Gastroesophageal sphincter (tissue), 4 donors: ENCODE results near the gene GOT1. TPM values are rescaled to one million over a fixed set of nuclear protein-coding genes. Genes with fewer than 3 reads are reported as not detected.

Experiments
- ATAC-seq: fragments of 150-250 bp; one replicate; pipeline ENCODE4 v1.9.1; 2016; ENCODE audit warnings: mild to moderate bottlenecking, moderate library complexity
- H3K27ac ChIP-seq, 4 donors: fragments of 200-600 bp; sonication (generic) in 3 of 4; 1 replicate in 3 of 4; 2 replicates in 1 of 4; pipeline ENCODE4 v1.5.1; 2016 to 2019
- H3K27me3 ChIP-seq: fragments of 200-600 bp; sonication (generic); one replicate; pipeline ENCODE4 v1.5.1; 2019
- H3K36me3 ChIP-seq, 2 donors: fragments of 200-600 bp; sonication (generic); one replicate each; pipeline ENCODE4 v1.5.1; 2019; ENCODE audit warnings: control low read depth in 1 of 2
- H3K4me1 ChIP-seq, 3 donors: fragments of 200-600 bp; sonication (generic); 1 replicate in 2 of 3; 2 replicates in 1 of 3; pipeline ENCODE4 v1.5.1; 2016 to 2019; ENCODE audit warnings: control low read depth in 2 of 3
- H3K4me3 ChIP-seq, 2 donors: fragments of 200-600 bp; sonication (generic); one replicate each; pipeline ENCODE4 v1.5.1; 2019; ENCODE audit warnings: mild to moderate bottlenecking in 1 of 2, moderate library complexity in 1 of 2
- H3K9me3 ChIP-seq, 3 donors: fragments of 200-600 bp; sonication (generic); one replicate each; pipeline ENCODE4 v1.5.1; 2017 to 2019; ENCODE audit warnings: control low read depth in 2 of 3
- EP300 ChIP-seq: sonication (generic); formaldehyde crosslinking; IDR thresholded peaks from one replicate; pipeline ENCODE4 v1.6.1; 2017; ENCODE audit warnings: antibody characterized with exemption, mild to moderate bottlenecking
- POLR2A ChIP-seq, 2 donors: fragments of 450-650 bp; IDR thresholded peaks; one replicate each; pipeline ENCODE4 v1.6.1; 2017; ENCODE audit warnings: antibody characterized with exemption in 2 of 2, mild to moderate bottlenecking in 2 of 2, moderate library complexity in 1 of 2
- POLR2AphosphoS5 ChIP-seq: sonication (generic); formaldehyde crosslinking; IDR thresholded peaks from one replicate; pipeline ENCODE4 v1.6.1; 2017; ENCODE audit warnings: antibody characterized with exemption
- WGBS, 2 donors: methylation state at CpG; one replicate each; pipeline ENCODE4 v1.1.5; 2018; ENCODE audit warnings: low coverage in 1 of 2; 5-methylcytosine and 5-hydroxymethylcytosine counted together
- total RNA-seq, 4 donors: library from RNA; depleted of rRNA; stranded (reverse); fragments of >200 nt; gene quantifications; one replicate each; pipeline ENCODE4 v1.1.0, GENCODE V29; 2016
- TF ChIP-seq, protein P1 (sequence below), 4 experiments: fragments of 200-600 bp in 2 of 4; fragments of 450-650 bp in 2 of 4; sonication (generic) in 1 of 4; IDR thresholded peaks; one replicate each; pipeline ENCODE4 v1.5.1; 2017 to 2019; ENCODE audit warnings: antibody characterized with exemption in 4 of 4, mild to moderate bottlenecking in 2 of 4, moderate library complexity in 2 of 4

Gene GOT1
- total RNA-seq, 4 donors from 2014 or later = 15.8 to 32.2 (median 23.2) TPM

DNA sequence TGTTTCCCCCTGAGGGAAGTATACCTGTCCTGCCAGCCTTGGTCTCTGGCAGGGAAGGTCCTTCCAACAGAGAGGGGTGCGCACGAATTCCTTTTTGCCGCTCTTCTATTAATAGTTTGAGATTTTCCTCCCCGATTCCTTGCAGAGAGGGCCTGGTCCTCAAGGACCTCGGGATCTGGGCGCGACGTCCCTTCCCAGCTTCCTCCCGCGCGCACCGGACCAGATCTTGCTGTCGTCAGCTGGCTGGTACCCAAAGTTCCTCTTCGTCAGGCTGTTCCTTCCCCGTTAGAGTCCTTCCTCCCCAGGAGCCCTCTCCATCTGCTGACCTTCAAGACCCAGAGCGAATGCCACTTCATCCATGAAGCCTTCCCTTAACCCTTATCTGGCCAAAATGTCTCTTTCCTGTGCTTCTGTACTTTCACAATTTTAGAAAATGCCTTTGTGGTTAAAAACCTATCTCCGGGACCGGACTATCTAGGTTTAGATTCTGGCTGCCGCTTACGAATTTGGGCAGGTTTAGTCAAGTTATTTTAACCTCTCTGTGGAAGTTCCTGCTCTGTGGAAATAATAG lies 851 bp upstream of the GOT1 start:
- peak overlapping the region; percentile 88 to 99 (median 96) for H3K27ac ChIP-seq
- peak overlapping the region; percentile 57 to 86 for H3K4me3 ChIP-seq
- TF ChIP-seq EP300 (no peak), POLR2AphosphoS5 (peak; percentile 7)
- peak; percentile 48 for ATAC-seq
- H3K27me3 ChIP-seq = no peaks in the 10 kb centered on the region
- peaks cover 5 to 71% (median 6%) of the 10 kb centered on the region in 3 donors for H3K4me1 ChIP-seq
- peaks cover 0 to 13% of the 10 kb centered on the region in 2 donors for H3K36me3 ChIP-seq
- WGBS, 2 donors = 2% methylated on average over 17 to 19 of the region's 20 CpGs
- no peaks in the 10 kb centered on the region for H3K9me3 ChIP-seq

DNA sequence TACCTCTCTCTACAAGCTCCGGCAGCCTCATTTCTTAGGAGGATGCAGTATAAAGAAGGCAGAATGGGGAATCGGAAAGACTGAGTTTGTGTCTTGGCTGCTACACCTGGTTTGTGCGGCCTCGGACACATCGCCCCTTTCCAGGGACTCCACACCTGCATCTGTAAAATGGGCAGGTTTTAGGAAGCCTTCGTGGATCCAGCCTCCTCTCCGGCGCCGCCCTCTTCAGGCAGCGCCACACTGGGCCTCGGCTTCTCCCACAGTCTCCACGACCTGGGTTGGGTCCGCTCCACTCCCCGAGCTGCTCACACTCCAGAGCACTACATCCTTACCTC lies 341 bp downstream of the GOT1 start:
- no peak for TF ChIP-seq POLR2AphosphoS5
- TF ChIP-seq, protein P1, sequence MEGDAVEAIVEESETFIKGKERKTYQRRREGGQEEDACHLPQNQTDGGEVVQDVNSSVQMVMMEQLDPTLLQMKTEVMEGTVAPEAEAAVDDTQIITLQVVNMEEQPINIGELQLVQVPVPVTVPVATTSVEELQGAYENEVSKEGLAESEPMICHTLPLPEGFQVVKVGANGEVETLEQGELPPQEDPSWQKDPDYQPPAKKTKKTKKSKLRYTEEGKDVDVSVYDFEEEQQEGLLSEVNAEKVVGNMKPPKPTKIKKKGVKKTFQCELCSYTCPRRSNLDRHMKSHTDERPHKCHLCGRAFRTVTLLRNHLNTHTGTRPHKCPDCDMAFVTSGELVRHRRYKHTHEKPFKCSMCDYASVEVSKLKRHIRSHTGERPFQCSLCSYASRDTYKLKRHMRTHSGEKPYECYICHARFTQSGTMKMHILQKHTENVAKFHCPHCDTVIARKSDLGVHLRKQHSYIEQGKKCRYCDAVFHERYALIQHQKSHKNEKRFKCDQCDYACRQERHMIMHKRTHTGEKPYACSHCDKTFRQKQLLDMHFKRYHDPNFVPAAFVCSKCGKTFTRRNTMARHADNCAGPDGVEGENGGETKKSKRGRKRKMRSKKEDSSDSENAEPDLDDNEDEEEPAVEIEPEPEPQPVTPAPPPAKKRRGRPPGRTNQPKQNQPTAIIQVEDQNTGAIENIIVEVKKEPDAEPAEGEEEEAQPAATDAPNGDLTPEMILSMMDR (IDR thresholded peaks at IDR 0.05) = no peak
- TF ChIP-seq POLR2A (IDR thresholded peaks at IDR 0.05) = no peak
- TF ChIP-seq EP300 = no peak
- ATAC-seq = peak; percentile 16
- peaks cover 3 to 59% (median 6%) of the 10 kb centered on the region in 3 donors for H3K4me1 ChIP-seq

DNA sequence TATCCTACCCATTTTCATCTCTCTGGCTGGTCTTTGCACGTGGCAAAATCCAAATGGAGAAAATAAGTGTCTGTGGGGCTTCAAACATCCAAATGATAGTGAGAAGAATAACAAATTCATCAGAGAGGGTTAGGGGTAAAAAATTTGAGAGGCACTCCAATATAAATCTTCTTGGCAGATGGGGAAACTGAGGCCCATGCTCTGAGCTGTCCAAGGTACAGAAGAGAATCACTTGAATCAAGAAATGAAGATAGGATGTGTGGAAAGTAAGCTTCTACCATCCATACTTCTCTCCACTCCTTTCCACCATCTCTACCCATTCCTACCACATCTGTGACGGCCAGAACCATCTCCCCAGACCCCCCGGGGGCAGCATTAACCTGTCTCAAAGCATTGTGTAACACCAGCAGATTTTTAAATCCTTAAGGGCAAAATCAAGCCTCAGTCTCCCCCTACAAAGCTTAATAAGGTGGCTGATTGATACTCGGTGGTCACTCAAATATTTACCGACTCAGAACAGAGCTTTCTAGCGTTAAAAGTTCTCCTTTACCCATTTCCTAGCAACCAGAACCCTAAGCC lies 818 bp downstream of the GOT1 start:
- Histone ChIP-seq H3K4me1 (peaks cover 3 to 54% (median 6%) of the 10 kb centered on the region in 3 donors), H3K4me3 (peak overlapping the region; percentile 57 to 86), H3K36me3 (peaks cover 0 to 30% of the 10 kb centered on the region in 2 donors), H3K9me3 (no peaks in the 10 kb centered on the region), H3K27me3 (no peaks in the 10 kb centered on the region), H3K27ac (peak overlapping the region; percentile 82 to 99 (median 96))
- 12 to 15% methylated on average over 5 to 6 of the region's 6 CpGs for WGBS, 2 donors
- no peak for TF ChIP-seq POLR2A (IDR thresholded peaks at IDR 0.05)
- TF ChIP-seq POLR2AphosphoS5 = no peak
- TF ChIP-seq EP300 = no peak
- TF ChIP-seq, protein P1 (IDR thresholded peaks at IDR 0.05) = no peak
- no peak for ATAC-seq

More for the DNA sequence above, 341 bp downstream of the GOT1 start:
- Histone ChIP-seq H3K4me3 (peak overlapping the region; percentile 57 to 86), H3K27ac (peak overlapping the region; percentile 82 to 99 (median 96)), H3K9me3 (no peaks in the 10 kb centered on the region), H3K27me3 (no peaks in the 10 kb centered on the region), H3K36me3 (peaks cover 0 to 25% of the 10 kb centered on the region in 2 donors)
- WGBS, 2 donors = 0 to 9% methylated on average over 5 to 10 of the region's 14 CpGs

DNA sequence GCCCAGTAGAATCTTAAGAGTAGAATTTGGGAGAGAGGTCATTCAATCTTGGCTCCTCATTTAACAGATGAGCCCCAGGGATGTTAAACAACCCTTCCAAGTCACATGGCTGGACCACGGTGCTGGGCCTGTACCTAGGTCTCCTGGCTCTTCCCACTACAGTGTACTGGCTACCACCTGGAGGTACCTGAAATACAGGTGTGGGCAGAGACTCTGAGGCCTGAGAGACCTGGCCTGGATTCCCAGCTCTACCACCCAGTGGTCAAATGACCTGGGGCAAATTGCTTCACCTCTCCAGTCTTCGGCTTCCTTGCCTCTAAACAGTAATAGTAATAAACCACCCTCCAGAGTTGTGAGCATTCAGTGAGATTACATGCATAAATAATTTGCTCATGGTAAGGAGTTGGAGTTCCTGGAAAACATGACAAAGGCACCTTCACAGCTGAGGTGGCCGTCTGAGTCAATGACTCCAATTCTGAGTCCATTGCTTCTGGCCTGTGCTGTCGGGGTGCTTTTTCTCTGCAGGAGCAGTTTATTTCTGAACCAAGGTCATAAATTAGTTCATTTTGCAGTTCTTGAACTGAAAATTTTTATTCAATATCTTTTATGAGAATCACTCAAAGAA lies 2.7 kb downstream of the GOT1 start:
- peaks cover 0 to 20% of the 10 kb centered on the region in 2 donors for H3K36me3 ChIP-seq
- no peaks in the 10 kb centered on the region for H3K27me3 ChIP-seq
- peaks cover 0 to 35% (median 6%) of the 10 kb centered on the region in 3 donors for H3K4me1 ChIP-seq
- 83% methylated on average over 2 to 3 of the region's 4 CpGs for WGBS, 2 donors
- H3K9me3 ChIP-seq = no peaks in the 10 kb centered on the region
- ATAC-seq = no peak
- TF ChIP-seq POLR2A (IDR thresholded peaks at IDR 0.05) (no peak), EP300 (no peak), POLR2AphosphoS5 (no peak)
- TF ChIP-seq, protein P1 (IDR thresholded peaks at IDR 0.05) = no peak
- H3K4me3 ChIP-seq = no peak overlapping the region
- H3K27ac ChIP-seq = no peak overlapping the region

DNA sequence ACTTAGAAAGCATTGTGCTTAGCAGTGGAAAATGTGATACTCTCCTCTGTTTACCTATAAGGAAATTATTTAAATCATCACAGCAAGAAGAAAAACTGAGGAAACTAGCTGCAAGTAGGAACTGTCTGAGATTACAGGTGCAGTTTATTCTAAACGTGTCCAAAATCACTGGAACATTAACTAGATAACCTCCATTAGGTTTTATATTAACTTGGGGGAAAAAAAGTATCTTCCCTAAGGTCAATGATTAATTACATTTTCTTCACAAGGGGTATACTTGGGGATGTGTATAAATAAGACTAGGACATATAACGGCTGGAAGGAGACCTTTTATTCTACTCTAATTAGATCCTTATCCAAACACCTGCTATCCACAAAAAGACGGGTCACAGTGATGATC lies 3.7 kb downstream of the GOT1 start:
- TF ChIP-seq EP300 (no peak), POLR2AphosphoS5 (no peak), POLR2A (IDR thresholded peaks at IDR 0.05) (no peak)
- TF ChIP-seq, protein P1 (IDR thresholded peaks at IDR 0.05) = no peak
- no peaks in the 10 kb centered on the region for H3K9me3 ChIP-seq
- no peak for ATAC-seq
- H3K4me3 ChIP-seq = no peak overlapping the region
- H3K27me3 ChIP-seq = no peaks in the 10 kb centered on the region
- H3K27ac ChIP-seq = no peak overlapping the region
- H3K4me1 ChIP-seq = peaks cover 0 to 25% (median 6%) of the 10 kb centered on the region in 3 donors
- 45 to 50% methylated on average over 3 of the region's 3 CpGs for WGBS, 2 donors
- peaks cover 0 to 20% of the 10 kb centered on the region in 2 donors for H3K36me3 ChIP-seq
